ENCODE data around the gene KRT4. TPM values are rescaled to one million over a fixed set of nuclear protein-coding genes. Genes with fewer than 3 reads are reported as not detected.
"Not testable (repeated sequence)": the region's sequence is repeated elsewhere in the genome, so short reads cannot be mapped to it uniquely, and the experiment has no call there.

The KRT4 gene
- polyA plus RNA-seq, 3 donors = not detected

- Histone ChIP-seq H3K4me3 (replicated peaks in 1 of 3; ENCODE audit: low read depth in 2 of 3, low read length in 3 of 3) (no peak overlapping the region), H4K20me1 (ENCODE audit: insufficient read depth, low read length) (no peaks in the 10 kb centered on the region), H3K9me3 (replicated peaks in 1 of 2; ENCODE audit: control insufficient read depth in 1 of 2, insufficient read depth in 1 of 2, low read length in 2 of 2) (peaks cover 24 to 37% of the 10 kb centered on the region in 2 donors), H3K27me3 (ENCODE audit: control insufficient read depth in 2 of 2, insufficient read depth in 2 of 2, low read length in 2 of 2) (no peaks in the 10 kb centered on the region), H2AFZ (ENCODE audit: insufficient read depth, low read depth, low read length, poor library complexity, severe bottlenecking) (no peak overlapping the region), H3K27ac (ENCODE audit: low read depth in 1 of 2, low read length in 2 of 2) (no peak overlapping the region), H3K9ac (ENCODE audit: insufficient read depth, low read length, poor library complexity, severe bottlenecking) (no peak overlapping the region), H3K4me1 (ENCODE audit: control insufficient read depth in 1 of 2, insufficient read depth in 2 of 2, low read length in 2 of 2) (no peaks in the 10 kb centered on the region), H3K4me2 (replicated peaks; ENCODE audit: extremely low read depth, low read length, poor library complexity, severe bottlenecking) (no peak overlapping the region), H3K79me2 (ENCODE audit: insufficient read depth, low read length) (no peaks in the 10 kb centered on the region), H3K36me3 (replicated peaks in 1 of 2; ENCODE audit: control insufficient read depth in 1 of 2, insufficient read depth in 2 of 2, low read length in 2 of 2) (no peaks in the 10 kb centered on the region)
- TF ChIP-seq, protein P1, sequence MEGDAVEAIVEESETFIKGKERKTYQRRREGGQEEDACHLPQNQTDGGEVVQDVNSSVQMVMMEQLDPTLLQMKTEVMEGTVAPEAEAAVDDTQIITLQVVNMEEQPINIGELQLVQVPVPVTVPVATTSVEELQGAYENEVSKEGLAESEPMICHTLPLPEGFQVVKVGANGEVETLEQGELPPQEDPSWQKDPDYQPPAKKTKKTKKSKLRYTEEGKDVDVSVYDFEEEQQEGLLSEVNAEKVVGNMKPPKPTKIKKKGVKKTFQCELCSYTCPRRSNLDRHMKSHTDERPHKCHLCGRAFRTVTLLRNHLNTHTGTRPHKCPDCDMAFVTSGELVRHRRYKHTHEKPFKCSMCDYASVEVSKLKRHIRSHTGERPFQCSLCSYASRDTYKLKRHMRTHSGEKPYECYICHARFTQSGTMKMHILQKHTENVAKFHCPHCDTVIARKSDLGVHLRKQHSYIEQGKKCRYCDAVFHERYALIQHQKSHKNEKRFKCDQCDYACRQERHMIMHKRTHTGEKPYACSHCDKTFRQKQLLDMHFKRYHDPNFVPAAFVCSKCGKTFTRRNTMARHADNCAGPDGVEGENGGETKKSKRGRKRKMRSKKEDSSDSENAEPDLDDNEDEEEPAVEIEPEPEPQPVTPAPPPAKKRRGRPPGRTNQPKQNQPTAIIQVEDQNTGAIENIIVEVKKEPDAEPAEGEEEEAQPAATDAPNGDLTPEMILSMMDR (IDR thresholded peaks at IDR 0.05) = no peak
- Mint-ChIP-seq H3K36me3 (no peaks in the 10 kb centered on the region), H3K4me3 (no peak overlapping the region), H3K27me3 (ENCODE audit: low read depth in 3 of 3) (peaks cover 0 to 3% (median 2%) of the 10 kb centered on the region in 3 donors), H3K4me1 (no peaks in the 10 kb centered on the region), H3K9me3 (peaks cover 11 to 37% (median 27%) of the 10 kb centered on the region in 7 donors), H3K27ac (no peak overlapping the region)
- DNase-seq = no peak
- intact Hi-C loops (cut with micrococcal nuclease) = no loop called here
- WGBS (ENCODE audit: insufficient coverage) = no CpG with 5 or more reads among the region's 2 CpGs
Measured at GRCh38 chr12:52761802-52762201, 52.1 kb downstream of the KRT4 start.

GRCh38 chr12:52761218-52761617, 52.7 kb downstream of the KRT4 start:
- DNase-seq; H3K27me3 Mint-ChIP-seq (ENCODE audit: low read depth in 3 of 3); H3K27ac ChIP-seq (ENCODE audit: low read depth in 1 of 2, low read length in 2 of 2); H3K4me1 ChIP-seq (ENCODE audit: control insufficient read depth in 1 of 2, insufficient read depth in 2 of 2, low read length in 2 of 2); H3K9ac ChIP-seq (ENCODE audit: insufficient read depth, low read length, poor library complexity, severe bottlenecking); H3K4me2 ChIP-seq (replicated peaks; ENCODE audit: extremely low read depth, low read length, poor library complexity, severe bottlenecking); H3K27me3 ChIP-seq (ENCODE audit: control insufficient read depth in 2 of 2, insufficient read depth in 2 of 2, low read length in 2 of 2); H3K36me3 Mint-ChIP-seq; H3K36me3 ChIP-seq (replicated peaks in 1 of 2; ENCODE audit: control insufficient read depth in 1 of 2, insufficient read depth in 2 of 2, low read length in 2 of 2); H3K4me3 Mint-ChIP-seq; intact Hi-C loops (cut with micrococcal nuclease); H2AFZ ChIP-seq (ENCODE audit: insufficient read depth, low read depth, low read length, poor library complexity, severe bottlenecking); H3K4me3 ChIP-seq (replicated peaks in 1 of 3; ENCODE audit: low read depth in 2 of 3, low read length in 3 of 3); H4K20me1 ChIP-seq (ENCODE audit: insufficient read depth, low read length); H3K27ac Mint-ChIP-seq; H3K79me2 ChIP-seq (ENCODE audit: insufficient read depth, low read length); H3K4me1 Mint-ChIP-seq: not testable (repeated sequence)
- H3K9me3 ChIP-seq (replicated peaks in 1 of 2; ENCODE audit: control insufficient read depth in 1 of 2, insufficient read depth in 1 of 2, low read length in 2 of 2) = peaks cover 24 to 37% of the 10 kb centered on the region in 2 donors
- WGBS (ENCODE audit: insufficient coverage) = 85% methylated on average over 4 of the region's 8 CpGs
- H3K9me3 Mint-ChIP-seq = peaks cover 11 to 37% (median 27%) of the 10 kb centered on the region in 7 donors

Measured in CD14-positive monocyte (primary cell).